GM19240 (cell line): ENCODE data around the gene RNF39.

ENCODE experiments used
- DNase-seq: peaks from one replicate; pipeline ENCODE4 v3.0.0; 2011; ENCODE audit warnings: low spot score; ENCODE audit not compliant: insufficient read length

RNF39 gene

GRCh38 chr6:30097902-30098768 lies 22.6 kb upstream of the RNF39 start:
- DNase-seq: no peak

- no peak for DNase-seq
Measured at GRCh38 chr6:30096829-30097228, 21.3 kb upstream of the RNF39 start.

GRCh38 chr6:30093951-30094661 lies 18.5 kb upstream of the RNF39 start:
- no peak for DNase-seq

GRCh38 chr6:30092852-30093543 lies 17.4 kb upstream of the RNF39 start:
- DNase-seq: no peak

- DNase-seq: no peak
Measured at GRCh38 chr6:30091577-30092381, 16.2 kb upstream of the RNF39 start.

- DNase-seq: no peak
Measured at GRCh38 chr6:30087876-30088275, 12.3 kb upstream of the RNF39 start.

GRCh38 chr6:30077218-30077617 lies 1.6 kb upstream of the RNF39 start:
- DNase-seq: no peak

- no peak for DNase-seq
Measured at GRCh38 chr6:30075790-30076732, 492 bp upstream of the RNF39 start.

- no peak for DNase-seq
Measured at GRCh38 chr6:30074331-30075093, 1.1 kb downstream of the RNF39 start.

GRCh38 chr6:30073489-30074235 lies 1.9 kb downstream of the RNF39 start:
- DNase-seq: no peak

GRCh38 chr6:30071858-30072257 lies 3.7 kb downstream of the RNF39 start:
- no peak for DNase-seq

GRCh38 chr6:30071081-30071818 lies 4.3 kb downstream of the RNF39 start:
- DNase-seq: no peak

GRCh38 chr6:30067460-30068139 lies 8.0 kb downstream of the RNF39 start:
- DNase-seq: no peak

GRCh38 chr6:30066577-30067459 lies 8.8 kb downstream of the RNF39 start, which contains the start of gene PPP1R11:
Gene PPP1R11, plus strand, starts transcription at chr6:30067198. Its CDS starts 213 bp downstream, at chr6:30067411.
- DNase-seq: peak; percentile 96

- DNase-seq: no peak
Measured at GRCh38 chr6:30066082-30066481, 9.5 kb downstream of the RNF39 start.

- no peak for DNase-seq
Measured at GRCh38 chr6:30063315-30063714, 12.3 kb downstream of the RNF39 start.
